ENCODE results near the gene RAB34. TPM values are rescaled to one million over a fixed set of nuclear protein-coding genes. Genes with fewer than 3 reads are reported as not detected.

The RAB34 gene
- total and polyA plus RNA-seq, 9 of the 15 experiments (the other 6 are each of a cell fraction or from before 2014, with no cell fraction given) = 0.07 to 3.8 (median 0.46) TPM; not detected in 1

GRCh38 chr17:28750178-28751047 lies 32.7 kb upstream of the RAB34 start (continued):
- TF ChIP-seq SLC30A9 (CRISPR knock-in tag; IDR thresholded peaks at IDR 0.05) (no peak), ATF6 (CRISPR knock-in tag; IDR thresholded peaks at IDR 0.05) (0 out of 2 replicates have a peak, but pooled peaks have one; percentile 35), ZNF445 (CRISPR knock-in tag; IDR thresholded peaks at IDR 0.05; ENCODE audit: low read depth) (0 out of 2 replicates have a peak, but pooled peaks have one; percentile 6), ATF7 (IDR thresholded peaks at IDR 0.05) (0 out of 2 replicates have a peak, but pooled peaks have one; percentile 77), NELFE (IDR thresholded peaks at IDR 0.05; ENCODE audit: insufficient read depth, insufficient read length) (no peak), ZNF274 (IDR thresholded peaks at IDR 0.05; ENCODE audit: borderline replicate concordance, low read depth, low read length) (no peak), POLR2AphosphoS2 (IDR thresholded peaks at IDR 0.05; ENCODE audit: low read length) (peak; percentile 89), CC2D1A (IDR thresholded peaks at IDR 0.05) (peak; percentile 50; the same call in 1 of the 2 replicates), SAFB2 (IDR thresholded peaks at IDR 0.05; ENCODE audit: borderline replicate concordance, low read depth, low read length, severe bottlenecking) (no peak), E2F1 (CRISPR knock-in tag; IDR thresholded peaks at IDR 0.05) (peak; percentile 70; the same call in 1 of the 2 replicates), POLR2G (IDR thresholded peaks at IDR 0.05; ENCODE audit: low read depth, low read length) (peak; percentile 57; the same call in 1 of the 2 replicates), BCLAF1 (IDR thresholded peaks at IDR 0.05; ENCODE audit: borderline replicate concordance in 1 of 2, control insufficient read depth in 1 of 2, low read depth in 2 of 2, low read length in 1 of 2) (peak in 1 of 2 experiments; percentile 28; a peak in 2 of 4 replicates), ZBTB33 (CRISPR knock-in tag; IDR thresholded peaks at IDR 0.05) (peak; percentile 70), TEAD1 (CRISPR knock-in tag; IDR thresholded peaks at IDR 0.05) (peak; percentile 40 to 85; a peak in 2 of 4 replicates), ZNF395 (CRISPR knock-in tag; IDR thresholded peaks at IDR 0.05) (0 out of 2 replicates have a peak, but pooled peaks have one; percentile 41)
